ENCODE measurements around the gene GABRA5. TPM values are rescaled to one million over a fixed set of nuclear protein-coding genes. Genes with fewer than 3 reads are reported as not detected.
"Not testable (repeated sequence)": the region's sequence is repeated elsewhere in the genome, so short reads cannot be mapped to it uniquely, and the experiment has no call there.

GABRA5 gene
- polyA plus RNA-seq (2012; ENCODE audit: insufficient read depth, insufficient read length, low read depth): 0.26 TPM

GRCh38 chr15:26866298-26867199 lies at the start of gene GABRA5:
Gene GABRA5, plus strand, starts transcription at chr15:26867062. Its CDS starts 2,187 bp downstream, at chr15:26869249.
- H3K4me3 ChIP-seq (ENCODE audit: low read depth, low read length): no peak within 1 kb of the TSS
- peak; percentile 45 for DNase-seq
- TF ChIP-seq, protein P1, sequence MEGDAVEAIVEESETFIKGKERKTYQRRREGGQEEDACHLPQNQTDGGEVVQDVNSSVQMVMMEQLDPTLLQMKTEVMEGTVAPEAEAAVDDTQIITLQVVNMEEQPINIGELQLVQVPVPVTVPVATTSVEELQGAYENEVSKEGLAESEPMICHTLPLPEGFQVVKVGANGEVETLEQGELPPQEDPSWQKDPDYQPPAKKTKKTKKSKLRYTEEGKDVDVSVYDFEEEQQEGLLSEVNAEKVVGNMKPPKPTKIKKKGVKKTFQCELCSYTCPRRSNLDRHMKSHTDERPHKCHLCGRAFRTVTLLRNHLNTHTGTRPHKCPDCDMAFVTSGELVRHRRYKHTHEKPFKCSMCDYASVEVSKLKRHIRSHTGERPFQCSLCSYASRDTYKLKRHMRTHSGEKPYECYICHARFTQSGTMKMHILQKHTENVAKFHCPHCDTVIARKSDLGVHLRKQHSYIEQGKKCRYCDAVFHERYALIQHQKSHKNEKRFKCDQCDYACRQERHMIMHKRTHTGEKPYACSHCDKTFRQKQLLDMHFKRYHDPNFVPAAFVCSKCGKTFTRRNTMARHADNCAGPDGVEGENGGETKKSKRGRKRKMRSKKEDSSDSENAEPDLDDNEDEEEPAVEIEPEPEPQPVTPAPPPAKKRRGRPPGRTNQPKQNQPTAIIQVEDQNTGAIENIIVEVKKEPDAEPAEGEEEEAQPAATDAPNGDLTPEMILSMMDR (IDR thresholded peaks at IDR 0.05; ENCODE audit: low read depth, low read length): peak; percentile 33

DNA sequence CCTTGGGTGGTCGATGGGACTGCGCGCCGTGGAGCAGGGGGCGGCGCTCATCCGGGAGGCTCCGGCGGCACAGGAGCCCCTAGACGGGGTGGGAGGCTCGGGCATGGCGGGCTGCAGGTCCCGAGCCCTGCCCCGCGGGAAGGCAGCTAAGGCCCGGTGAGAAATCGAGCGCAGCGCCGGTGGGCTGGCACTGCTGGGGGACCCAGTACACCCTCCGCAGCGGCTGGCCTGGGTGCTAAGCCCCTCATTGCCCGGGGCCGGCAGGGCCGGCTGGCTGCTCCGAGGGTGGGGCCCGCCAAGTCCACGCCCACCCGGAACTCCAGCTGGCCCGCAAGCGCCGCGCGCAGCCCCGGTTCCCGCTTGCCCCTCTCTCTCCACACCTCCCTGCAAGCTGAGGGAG lies 35.7 kb upstream of the GABRA5 start:
- not testable (repeated sequence) for H3K9me3 ChIP-seq; H3K27me3 ChIP-seq; DNase-seq; H3K36me3 ChIP-seq; H3K4me1 ChIP-seq; H3K4me3 ChIP-seq (ENCODE audit: low read depth, low read length)

More at GRCh38 chr15:26866298-26867199, at the start of gene GABRA5:
- Histone ChIP-seq H3K4me1 (no peaks in the 10 kb centered on the region), H3K36me3 (no peaks in the 10 kb centered on the region), H3K27me3 (peaks cover 54% of the 10 kb centered on the region), H3K9me3 (no peaks in the 10 kb centered on the region)

DNA sequence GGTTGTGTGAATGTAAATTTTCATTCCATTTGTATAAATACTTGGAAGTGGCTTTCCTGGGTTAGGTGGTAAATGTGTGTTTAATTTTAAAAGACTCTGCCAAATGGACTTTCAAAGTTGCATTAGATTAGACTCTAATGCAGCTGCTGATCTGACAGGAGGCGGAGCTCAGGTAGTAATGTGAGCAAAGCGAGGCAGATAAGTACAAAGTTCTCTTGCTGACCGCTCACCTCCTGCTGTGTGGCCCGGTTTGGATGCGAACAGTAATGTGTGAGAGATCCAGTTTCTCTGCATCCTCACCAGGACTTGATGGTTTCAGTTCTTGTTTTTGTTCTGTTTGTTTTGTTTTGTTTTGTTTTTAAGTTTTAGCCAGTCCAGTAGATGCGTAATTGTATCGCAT lies 34.9 kb upstream of the GABRA5 start:
- no peaks in the 10 kb centered on the region for H3K36me3 ChIP-seq
- TF ChIP-seq, protein P1 (IDR thresholded peaks at IDR 0.05; ENCODE audit: low read depth, low read length): no peak

DNA sequence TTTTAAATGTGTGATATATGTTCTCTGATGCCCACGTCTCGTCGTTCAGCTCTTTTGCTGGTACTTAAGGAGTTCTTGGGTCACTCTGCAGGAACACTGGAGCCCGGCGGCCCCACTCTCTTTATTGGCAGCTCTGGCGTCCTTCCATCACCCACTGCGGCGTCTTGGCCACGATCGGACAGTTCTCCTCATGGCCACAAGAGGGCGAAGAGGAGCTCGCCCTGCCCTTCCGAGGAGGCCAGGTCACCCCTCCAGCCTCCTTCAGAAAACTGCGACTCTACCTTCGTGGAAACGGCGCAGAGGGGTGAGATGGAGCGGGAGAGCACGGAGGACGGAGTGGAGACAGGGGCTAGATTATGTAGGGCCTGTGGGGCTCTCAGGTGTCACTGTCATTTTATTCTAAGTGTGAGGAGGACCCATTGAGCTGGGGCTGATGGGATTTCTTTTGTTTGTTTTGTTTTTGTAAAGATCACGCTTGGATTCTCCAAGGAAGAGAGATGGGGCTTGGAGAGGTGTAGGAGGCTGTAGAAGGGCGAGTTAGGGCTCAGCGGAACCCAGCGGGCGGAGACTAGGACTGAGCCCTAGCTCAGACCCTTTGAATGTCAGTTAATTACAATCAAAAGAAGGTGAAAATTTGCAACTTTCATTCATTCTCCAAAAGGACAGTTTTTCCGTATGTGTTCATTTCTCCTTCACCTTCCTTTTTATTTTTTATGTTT lies 28.0 kb upstream of the GABRA5 start:
- Histone ChIP-seq H3K27me3 (peaks cover 23% of the 10 kb centered on the region), H3K4me3 (ENCODE audit: low read depth, low read length) (peak overlapping the region; percentile 33), H3K36me3 (no peaks in the 10 kb centered on the region), H3K4me1 (no peaks in the 10 kb centered on the region), H3K9me3 (no peaks in the 10 kb centered on the region)
- DNase-seq: peak; percentile 54
- TF ChIP-seq, protein P1 (IDR thresholded peaks at IDR 0.05; ENCODE audit: low read depth, low read length): peak; percentile 87

More for the DNA sequence above, 34.9 kb upstream of the GABRA5 start:
- H3K9me3 ChIP-seq: no peaks in the 10 kb centered on the region
- no peaks in the 10 kb centered on the region for H3K4me1 ChIP-seq
- H3K4me3 ChIP-seq (ENCODE audit: low read depth, low read length): no peak overlapping the region
- DNase-seq: no peak
- H3K27me3 ChIP-seq: no peaks in the 10 kb centered on the region; the same call in 1 of the 2 replicates

DNA sequence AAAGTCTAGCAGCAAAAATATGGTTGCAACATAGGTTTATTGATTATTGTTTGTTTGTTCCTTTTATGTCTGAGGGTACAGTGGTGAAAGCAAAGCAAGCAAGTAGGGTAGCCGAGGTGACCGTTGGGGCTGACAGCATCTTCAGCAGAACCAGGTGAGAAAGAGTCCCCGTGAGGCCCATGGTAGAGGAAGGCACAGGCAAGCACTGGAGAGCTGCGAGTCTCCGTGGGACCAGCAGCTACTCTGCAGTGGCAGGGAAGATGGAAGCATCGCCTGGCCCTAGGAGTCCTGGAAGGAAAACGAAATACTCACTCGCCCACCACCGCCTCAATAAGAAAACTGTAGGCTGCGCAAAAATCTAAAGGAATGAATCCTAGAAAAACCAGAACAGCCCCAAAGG lies 25.3 kb upstream of the GABRA5 start:
- Histone ChIP-seq H3K9me3 (no peaks in the 10 kb centered on the region), H3K4me1 (no peaks in the 10 kb centered on the region), H3K27me3 (peaks cover 23% of the 10 kb centered on the region), H3K4me3 (ENCODE audit: low read depth, low read length) (no peak overlapping the region), H3K36me3 (no peaks in the 10 kb centered on the region)
- TF ChIP-seq, protein P1 (IDR thresholded peaks at IDR 0.05; ENCODE audit: low read depth, low read length): no peak
- DNase-seq: no peak

DNA sequence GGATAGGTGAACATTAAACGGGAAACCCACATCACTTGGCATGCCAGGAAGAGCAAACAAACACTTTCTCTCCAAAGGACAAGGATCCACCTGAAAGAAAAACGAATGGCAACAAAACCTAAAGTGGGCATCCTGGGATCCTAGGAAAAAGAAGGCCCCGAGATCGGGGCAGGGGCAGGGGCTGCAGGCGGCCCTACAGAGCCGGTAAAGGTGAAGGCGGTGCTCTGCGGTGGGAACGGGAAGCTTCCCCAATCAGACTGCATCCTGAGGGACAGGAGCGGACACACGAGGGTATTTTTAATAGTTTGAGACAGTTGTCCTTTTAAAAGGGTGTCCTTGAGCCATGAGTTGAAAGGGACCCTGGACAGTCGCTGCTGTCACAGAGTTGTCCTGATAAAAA lies 24.9 kb upstream of the GABRA5 start:
- H3K36me3 ChIP-seq: no peaks in the 10 kb centered on the region
- TF ChIP-seq, protein P1 (IDR thresholded peaks at IDR 0.05; ENCODE audit: low read depth, low read length): no peak
- DNase-seq: no peak
- H3K9me3 ChIP-seq: no peaks in the 10 kb centered on the region
- H3K4me3 ChIP-seq (ENCODE audit: low read depth, low read length): no peak overlapping the region
- H3K4me1 ChIP-seq: no peaks in the 10 kb centered on the region
- peaks cover 23% of the 10 kb centered on the region for H3K27me3 ChIP-seq
